ENCODE measurements around the gene SLC5A4.

DNA sequence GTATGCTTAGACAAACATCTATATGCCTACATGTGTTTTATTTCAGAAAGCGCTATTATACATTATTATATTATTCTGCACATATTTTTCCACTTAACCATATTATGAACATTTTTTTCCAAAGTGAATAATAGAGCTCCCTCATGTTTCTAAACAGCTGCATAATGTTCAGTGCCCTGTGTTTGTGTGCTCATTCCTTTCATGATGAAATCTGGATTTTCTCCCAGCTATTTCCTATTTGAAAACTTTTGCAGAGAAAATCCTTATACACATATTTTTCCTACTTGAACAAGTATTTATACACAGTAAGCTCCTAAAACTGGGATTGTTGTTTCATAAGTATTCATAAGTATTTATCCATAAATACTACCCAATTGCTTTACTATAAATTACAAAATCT, 32.2 kb downstream of the SLC5A4 start:
- TF ChIP-seq EP300 (IDR thresholded peaks at IDR 0.05) (no peak), POLR2A (IDR thresholded peaks at IDR 0.05) (no peak)
- TF ChIP-seq, protein P1, sequence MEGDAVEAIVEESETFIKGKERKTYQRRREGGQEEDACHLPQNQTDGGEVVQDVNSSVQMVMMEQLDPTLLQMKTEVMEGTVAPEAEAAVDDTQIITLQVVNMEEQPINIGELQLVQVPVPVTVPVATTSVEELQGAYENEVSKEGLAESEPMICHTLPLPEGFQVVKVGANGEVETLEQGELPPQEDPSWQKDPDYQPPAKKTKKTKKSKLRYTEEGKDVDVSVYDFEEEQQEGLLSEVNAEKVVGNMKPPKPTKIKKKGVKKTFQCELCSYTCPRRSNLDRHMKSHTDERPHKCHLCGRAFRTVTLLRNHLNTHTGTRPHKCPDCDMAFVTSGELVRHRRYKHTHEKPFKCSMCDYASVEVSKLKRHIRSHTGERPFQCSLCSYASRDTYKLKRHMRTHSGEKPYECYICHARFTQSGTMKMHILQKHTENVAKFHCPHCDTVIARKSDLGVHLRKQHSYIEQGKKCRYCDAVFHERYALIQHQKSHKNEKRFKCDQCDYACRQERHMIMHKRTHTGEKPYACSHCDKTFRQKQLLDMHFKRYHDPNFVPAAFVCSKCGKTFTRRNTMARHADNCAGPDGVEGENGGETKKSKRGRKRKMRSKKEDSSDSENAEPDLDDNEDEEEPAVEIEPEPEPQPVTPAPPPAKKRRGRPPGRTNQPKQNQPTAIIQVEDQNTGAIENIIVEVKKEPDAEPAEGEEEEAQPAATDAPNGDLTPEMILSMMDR (IDR thresholded peaks at IDR 0.05): no peak

Data from ovary (tissue), 3 donors.